IPS-20b (cell line): ENCODE data around the gene CLDN9.
"Not testable (repeated sequence)": the region's sequence is repeated elsewhere in the genome, so short reads cannot be mapped to it uniquely, and the experiment has no call there.

Source experiments
- H3K27ac ChIP-seq: one replicate; pipeline ENCODE4 v1.5.1; 2013; ENCODE audit warnings: low read length
- H3K27me3 ChIP-seq: 2 replicates; pipeline ENCODE4 v1.6.1; 2013; ENCODE audit warnings: mild to moderate bottlenecking, low read length, inconsistent platforms; ENCODE audit not compliant: insufficient read depth
- H3K36me3 ChIP-seq: 2 replicates; pipeline ENCODE4 v1.6.1; 2013; ENCODE audit warnings: low read depth, mild to moderate bottlenecking, inconsistent platforms, low read length, moderate library complexity; ENCODE audit not compliant: insufficient read depth
- H3K4me1 ChIP-seq: 2 replicates; pipeline ENCODE4 v1.6.1; 2013; ENCODE audit warnings: mild to moderate bottlenecking, control low read depth, inconsistent platforms, low read length, moderate library complexity; ENCODE audit not compliant: insufficient read depth
- H3K4me3 ChIP-seq: 2 replicates; pipeline ENCODE4 v1.5.1; 2013; ENCODE audit warnings: mild to moderate bottlenecking, low read length, inconsistent platforms
- H3K9ac ChIP-seq: 2 replicates; pipeline ENCODE4 v1.6.1; 2013; ENCODE audit warnings: low read depth, mild to moderate bottlenecking, inconsistent platforms, low read length, moderate library complexity
- H3K9me3 ChIP-seq: 2 replicates; pipeline ENCODE4 v1.6.1; 2013; ENCODE audit warnings: mild to moderate bottlenecking, low read depth, low read length, inconsistent platforms; ENCODE audit not compliant: insufficient read depth

Gene CLDN9

DNA sequence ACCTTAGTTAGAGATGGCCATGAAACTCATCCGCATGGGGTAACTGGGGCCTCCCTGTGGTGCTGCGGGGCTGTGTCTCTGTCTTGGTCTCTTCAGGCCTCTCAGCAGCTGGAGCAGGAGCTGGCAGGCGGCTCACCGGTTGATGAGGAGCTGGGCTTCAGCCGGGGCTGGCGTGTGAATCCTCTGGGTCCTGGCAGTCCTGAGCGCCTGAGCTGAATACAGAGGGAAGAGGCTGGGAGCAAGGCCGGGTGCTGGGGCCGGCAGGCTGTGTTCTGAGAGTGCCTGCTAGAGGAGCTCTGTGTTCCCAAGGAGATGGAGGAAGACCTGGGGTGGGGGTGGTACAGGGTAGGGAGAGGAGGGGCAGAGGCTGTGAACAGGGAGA is 43.0 kb downstream of the CLDN9 start:
- H3K4me3 ChIP-seq, H3K9ac ChIP-seq, H3K36me3 ChIP-seq, H3K4me1 ChIP-seq, H3K27ac ChIP-seq, H3K9me3 ChIP-seq: not testable (repeated sequence)
- peaks cover 36% of the 10 kb centered on the region for H3K27me3 ChIP-seq

DNA sequence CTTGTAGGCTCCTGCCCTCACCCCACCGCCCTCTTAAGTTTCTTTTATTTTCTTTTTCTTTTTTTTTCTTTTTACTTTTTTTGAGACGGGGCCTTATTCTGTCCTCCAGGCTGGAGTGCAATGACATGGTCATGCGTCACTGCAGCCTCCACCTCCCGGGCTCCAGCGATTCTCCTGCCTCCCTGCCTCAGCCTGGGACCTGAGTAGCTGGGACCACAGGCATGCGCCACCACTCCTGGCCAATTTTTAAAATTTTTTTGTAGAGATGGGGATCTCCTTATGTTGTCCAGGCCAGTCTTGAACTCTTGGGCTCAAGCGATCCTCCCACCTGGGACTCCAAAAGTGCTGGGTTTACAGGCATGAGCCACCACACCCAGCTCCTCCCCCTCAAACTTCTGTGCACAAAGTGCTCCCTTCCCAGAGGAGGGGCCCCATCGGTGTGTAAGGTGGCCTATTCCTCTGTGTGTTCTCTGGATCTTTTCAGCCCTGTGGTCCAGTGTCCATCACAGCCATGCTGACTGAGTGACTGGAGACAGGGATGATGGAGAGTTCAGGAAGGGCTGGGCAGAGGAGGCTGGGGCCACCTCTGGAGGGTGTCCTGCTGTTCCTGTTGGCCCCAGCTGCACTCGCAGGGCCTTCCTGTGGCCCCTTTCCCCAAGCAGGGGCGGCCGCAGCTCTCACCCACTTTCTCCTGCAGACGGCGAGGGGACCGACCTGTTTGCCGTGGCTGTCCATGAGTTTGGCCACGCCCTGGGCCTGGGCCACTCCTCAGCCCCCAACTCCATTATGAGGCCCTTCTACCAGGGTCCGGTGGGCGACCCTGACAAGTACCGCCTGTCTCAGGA is 43.8 kb downstream of the CLDN9 start:
- Histone ChIP-seq H3K36me3 (no peaks in the 10 kb centered on the region), H3K27ac (no peak overlapping the region), H3K27me3 (peaks cover 28% of the 10 kb centered on the region), H3K9ac (no peak overlapping the region), H3K9me3 (no peaks in the 10 kb centered on the region), H3K4me3 (no peak overlapping the region), H3K4me1 (no peaks in the 10 kb centered on the region)

DNA sequence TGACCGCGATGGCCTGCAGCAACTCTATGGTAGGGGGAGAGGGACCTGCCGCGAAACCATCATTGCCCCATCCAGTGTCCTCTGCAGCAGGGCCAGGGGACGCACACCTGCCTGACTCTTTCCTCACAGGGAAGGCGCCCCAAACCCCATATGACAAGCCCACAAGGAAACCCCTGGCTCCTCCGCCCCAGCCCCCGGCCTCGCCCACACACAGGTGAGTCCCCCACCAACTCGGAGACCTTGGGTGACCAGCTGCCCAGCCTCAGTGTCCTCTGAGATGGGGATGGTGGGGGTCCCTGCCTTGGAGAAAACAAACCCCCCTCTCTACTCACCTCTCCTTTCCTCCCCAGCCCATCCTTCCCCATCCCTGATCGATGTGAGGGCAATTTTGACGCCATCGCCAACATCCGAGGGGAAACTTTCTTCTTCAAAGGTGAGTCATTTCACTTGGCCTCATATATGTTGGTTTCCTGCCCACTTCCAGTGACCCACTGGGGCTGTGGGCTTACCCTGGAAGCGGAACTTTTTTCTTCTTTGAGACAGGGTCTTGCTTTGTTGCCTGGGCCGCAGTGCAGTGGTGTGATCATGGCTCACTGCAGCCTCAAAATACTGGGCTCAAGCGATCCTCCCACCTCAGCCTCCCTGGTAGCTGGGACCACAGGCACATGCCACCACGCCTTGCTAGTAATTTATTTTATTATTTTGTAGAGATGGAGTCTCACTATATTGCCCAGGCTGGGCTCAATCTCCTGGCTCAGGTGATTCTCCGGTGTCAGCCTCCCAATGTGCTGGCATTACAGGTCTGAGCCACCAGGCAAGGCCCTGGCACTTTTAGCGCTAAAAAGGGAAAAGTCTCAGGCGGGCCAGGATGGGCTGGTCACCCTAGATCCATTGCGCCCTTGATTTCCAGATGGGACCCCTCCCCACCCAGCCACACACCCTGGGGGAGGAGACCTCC is 44.7 kb downstream of the CLDN9 start:
- Histone ChIP-seq H3K4me1 (no peaks in the 10 kb centered on the region), H3K9ac (no peak overlapping the region), H3K27ac (no peak overlapping the region), H3K4me3 (peak overlapping the region; percentile 66; the same call in 1 of the 2 replicates), H3K36me3 (no peaks in the 10 kb centered on the region), H3K9me3 (no peaks in the 10 kb centered on the region), H3K27me3 (peaks cover 27% of the 10 kb centered on the region)

DNA sequence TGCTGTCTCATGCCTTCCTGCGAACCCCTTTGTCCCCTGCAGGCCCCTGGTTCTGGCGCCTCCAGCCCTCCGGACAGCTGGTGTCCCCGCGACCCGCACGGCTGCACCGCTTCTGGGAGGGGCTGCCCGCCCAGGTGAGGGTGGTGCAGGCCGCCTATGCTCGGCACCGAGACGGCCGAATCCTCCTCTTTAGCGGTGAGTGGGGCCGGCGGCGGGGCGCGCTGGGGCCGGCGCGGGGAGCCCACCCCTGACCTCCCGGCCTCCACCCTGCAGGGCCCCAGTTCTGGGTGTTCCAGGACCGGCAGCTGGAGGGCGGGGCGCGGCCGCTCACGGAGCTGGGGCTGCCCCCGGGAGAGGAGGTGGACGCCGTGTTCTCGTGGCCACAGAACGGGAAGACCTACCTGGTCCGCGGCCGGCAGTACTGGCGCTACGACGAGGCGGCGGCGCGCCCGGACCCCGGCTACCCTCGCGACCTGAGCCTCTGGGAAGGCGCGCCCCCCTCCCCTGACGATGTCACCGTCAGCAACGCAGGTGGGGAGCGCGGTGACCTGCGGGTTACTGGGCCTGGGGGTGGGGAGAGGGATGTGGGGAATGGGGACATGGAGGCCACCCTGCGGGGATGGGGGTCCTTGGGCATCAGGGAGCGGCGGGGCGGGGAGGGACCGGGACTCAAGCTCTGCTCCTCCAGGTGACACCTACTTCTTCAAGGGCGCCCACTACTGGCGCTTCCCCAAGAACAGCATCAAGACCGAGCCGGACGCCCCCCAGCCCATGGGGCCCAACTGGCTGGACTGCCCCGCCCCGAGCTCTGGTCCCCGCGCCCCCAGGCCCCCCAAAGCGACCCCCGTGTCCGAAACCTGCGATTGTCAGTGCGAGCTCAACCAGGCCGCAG is 45.7 kb downstream of the CLDN9 start:
- Histone ChIP-seq H3K9ac (peak overlapping the region; percentile 56; the same call in 1 of the 2 replicates), H3K36me3 (no peaks in the 10 kb centered on the region), H3K4me1 (no peaks in the 10 kb centered on the region), H3K27ac (no peak overlapping the region), H3K9me3 (no peaks in the 10 kb centered on the region), H3K27me3 (peaks cover 27% of the 10 kb centered on the region), H3K4me3 (peak overlapping the region; percentile 66; the same call in 1 of the 2 replicates)

DNA sequence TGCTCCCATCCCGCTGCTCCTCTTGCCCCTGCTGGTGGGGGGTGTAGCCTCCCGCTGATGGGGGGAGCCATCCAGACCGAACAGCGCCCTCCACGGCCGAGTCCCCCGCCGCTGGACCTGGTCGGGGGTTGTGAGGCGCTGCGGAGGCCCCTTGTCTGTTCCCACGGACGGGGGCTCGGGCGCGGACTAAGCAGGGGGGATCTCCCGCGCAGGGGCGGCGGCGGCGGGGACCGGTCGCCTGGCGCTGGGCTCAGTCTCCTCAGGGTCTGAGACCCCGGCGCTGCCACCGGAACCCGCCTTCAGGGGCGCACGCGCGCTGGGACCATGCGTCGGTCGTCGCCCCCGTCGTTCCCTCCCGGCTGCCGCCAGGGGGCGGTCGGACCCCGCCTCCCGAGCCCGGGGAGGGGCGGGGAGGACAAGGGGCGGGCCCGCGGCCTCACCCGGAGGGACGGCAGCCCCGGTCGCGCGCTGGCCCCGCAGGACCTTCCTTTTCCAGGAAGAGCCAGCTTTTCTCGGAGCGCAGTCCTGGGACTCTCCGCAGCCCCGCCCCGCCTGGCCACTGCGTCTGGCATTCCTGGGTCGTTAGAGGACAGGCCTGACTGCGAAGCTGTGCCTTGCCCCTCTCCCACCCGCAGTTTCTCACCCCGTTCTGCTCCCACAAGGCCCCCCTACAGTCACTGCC is 46.5 kb downstream of the CLDN9 start:
- no peaks in the 10 kb centered on the region for H3K36me3 ChIP-seq
- H3K9me3 ChIP-seq, result no peaks in the 10 kb centered on the region
- peaks cover 27% of the 10 kb centered on the region for H3K27me3 ChIP-seq
- peak overlapping the region; percentile 56; the same call in 1 of the 2 replicates for H3K9ac ChIP-seq
- peak overlapping the region; percentile 66; the same call in 1 of the 2 replicates for H3K4me3 ChIP-seq
- peak overlapping the region; percentile 49 for H3K27ac ChIP-seq
- 0 out of 2 replicates have a peak, but pooled peaks cover 4% of the 10 kb centered on the region for H3K4me1 ChIP-seq

DNA sequence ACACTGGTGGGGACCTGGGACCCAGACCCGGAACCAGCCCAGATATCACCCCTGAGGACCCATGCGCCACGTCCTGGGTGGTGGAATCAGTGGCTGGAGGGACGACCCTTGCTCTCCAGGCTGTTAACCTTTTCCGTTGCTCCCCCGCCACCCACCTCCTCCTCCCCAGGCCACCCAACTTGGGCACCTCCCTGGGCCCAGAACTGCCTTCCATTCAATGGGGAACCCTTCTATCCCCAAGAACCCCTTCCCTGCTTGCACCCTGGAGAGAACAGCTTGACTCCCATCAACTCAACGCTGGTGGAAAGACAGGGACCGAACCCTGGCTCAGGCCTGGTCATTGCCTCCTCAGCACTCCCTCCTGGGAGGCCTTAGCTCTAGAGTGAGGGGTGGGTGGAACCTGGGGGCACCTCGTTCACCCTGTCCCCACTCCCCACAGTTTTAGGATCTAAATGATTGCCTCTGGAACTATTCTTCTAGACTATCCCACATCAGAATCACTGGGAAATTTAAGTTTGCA is 47.1 kb downstream of the CLDN9 start:
- peaks cover 27% of the 10 kb centered on the region for H3K27me3 ChIP-seq
- H3K4me1 ChIP-seq, result 0 out of 2 replicates have a peak, but pooled peaks cover 4% of the 10 kb centered on the region
- H3K9ac ChIP-seq, result peak overlapping the region; percentile 51; the same call in 1 of the 2 replicates
- no peaks in the 10 kb centered on the region for H3K9me3 ChIP-seq
- H3K36me3 ChIP-seq, result no peaks in the 10 kb centered on the region
- H3K4me3 ChIP-seq, result peak overlapping the region; percentile 61; the same call in 1 of the 2 replicates
- peak overlapping the region; percentile 49 for H3K27ac ChIP-seq

DNA sequence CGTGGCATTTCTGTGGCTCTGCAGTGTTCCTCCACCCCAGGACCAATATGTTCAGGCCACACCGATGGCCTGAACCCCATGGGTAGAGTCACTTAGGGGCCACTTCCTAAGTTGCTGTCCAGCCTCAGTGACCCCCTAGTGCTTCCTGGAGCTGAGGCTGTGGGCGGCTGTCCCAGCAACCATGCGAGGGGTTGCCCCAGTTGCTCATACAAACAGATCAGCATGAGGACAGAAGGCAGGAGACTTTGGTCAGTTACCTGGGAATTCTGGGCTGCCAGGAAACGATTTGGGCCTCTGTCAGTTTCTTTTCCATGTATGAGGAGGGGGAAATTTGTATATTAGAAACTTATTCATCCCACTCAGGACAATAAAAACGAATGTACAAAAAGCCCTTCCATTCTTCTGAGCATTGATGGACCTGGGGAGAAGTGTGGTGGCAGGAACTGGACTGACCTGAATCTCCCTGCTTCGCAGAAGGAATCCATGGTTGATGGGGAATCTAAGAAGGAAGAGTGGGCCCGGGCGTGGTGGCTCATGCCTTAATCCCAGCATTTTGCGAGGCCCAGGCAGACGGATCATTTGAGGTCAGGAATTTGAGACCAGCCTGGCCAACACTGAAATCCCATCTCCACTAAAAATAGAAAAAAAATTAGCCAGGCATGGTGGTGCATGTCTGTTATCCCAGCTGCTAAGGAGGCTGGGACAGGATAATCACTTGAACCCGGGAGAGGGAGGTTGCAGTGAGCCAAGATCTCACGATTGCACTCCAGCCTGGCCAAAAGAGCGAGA is 47.8 kb downstream of the CLDN9 start:
- H3K9me3 ChIP-seq, result no peaks in the 10 kb centered on the region
- H3K27me3 ChIP-seq, result peaks cover 23% of the 10 kb centered on the region
- H3K4me1 ChIP-seq, result 0 out of 2 replicates have a peak, but pooled peaks cover 4% of the 10 kb centered on the region
- H3K27ac ChIP-seq, result no peak overlapping the region
- no peak overlapping the region for H3K4me3 ChIP-seq
- H3K36me3 ChIP-seq, result no peaks in the 10 kb centered on the region
- H3K9ac ChIP-seq, result no peak overlapping the region; the same call in 1 of the 2 replicates

DNA sequence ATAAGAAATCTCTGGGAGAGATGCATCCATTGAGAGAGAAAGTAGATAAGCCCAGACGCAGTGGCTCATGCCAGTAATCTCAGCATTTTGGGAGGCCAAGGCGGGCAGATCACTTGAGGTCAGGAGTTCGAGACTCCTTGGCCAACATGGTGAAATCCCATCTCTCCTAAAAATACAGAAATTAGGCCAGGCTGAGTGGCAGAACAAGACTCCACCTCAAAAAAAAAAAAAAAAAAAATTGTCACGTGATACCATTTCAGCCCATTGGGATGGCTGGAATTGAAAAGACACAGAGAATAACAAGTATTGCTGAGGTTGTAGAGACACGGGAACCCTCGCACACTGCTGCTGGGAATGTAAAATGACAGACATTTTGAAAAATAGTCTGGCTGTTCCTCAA is 49.8 kb downstream of the CLDN9 start:
- H3K4me3 ChIP-seq, result no peak overlapping the region
- H3K9ac ChIP-seq, result no peak overlapping the region
- H3K27ac ChIP-seq, result no peak overlapping the region
- H3K9me3 ChIP-seq, result no peaks in the 10 kb centered on the region
- no peaks in the 10 kb centered on the region for H3K36me3 ChIP-seq
- H3K27me3 ChIP-seq, result peaks cover 19% of the 10 kb centered on the region
- 0 out of 2 replicates have a peak, but pooled peaks cover 4% of the 10 kb centered on the region for H3K4me1 ChIP-seq

DNA sequence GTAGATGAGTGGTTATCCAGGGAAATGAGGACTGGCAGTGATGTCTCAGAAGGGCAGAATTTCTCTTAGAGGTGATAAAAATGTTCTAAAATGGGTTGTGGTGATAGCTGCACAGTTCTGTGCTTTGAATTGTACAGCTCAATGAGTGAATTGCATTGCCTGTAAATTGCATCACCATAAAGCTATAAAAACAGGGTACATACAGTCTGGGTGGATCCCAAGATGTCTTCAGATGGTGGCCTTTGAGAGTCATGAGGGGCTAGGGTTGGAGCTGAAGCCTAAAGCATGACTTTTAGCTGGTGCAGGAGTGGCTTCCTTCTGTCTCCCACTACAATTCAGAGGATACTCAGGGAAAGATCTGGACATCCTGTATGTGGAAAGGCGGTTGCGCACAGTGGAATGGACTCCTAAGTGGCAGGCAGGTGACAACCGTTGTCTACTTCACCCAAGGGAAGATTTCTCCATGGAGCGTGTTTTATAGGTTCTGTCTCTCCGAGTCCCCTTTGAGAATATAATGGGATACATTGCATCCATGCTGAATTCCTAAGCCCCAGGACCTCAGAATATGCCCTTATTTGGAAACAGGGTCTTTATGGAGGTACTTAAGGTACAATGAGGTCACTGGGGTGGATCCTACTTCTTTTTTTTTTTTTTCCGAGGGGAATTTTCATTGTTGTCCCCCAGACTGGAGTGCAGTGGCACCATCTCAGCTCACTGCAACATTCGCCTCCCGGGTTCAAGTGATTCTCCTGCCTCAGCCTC is 51.1 kb downstream of the CLDN9 start:
- Histone ChIP-seq H3K9ac (no peak overlapping the region), H3K27ac (no peak overlapping the region), H3K9me3 (no peaks in the 10 kb centered on the region), H3K4me3 (no peak overlapping the region), H3K36me3 (no peaks in the 10 kb centered on the region), H3K4me1 (0 out of 2 replicates have a peak, but pooled peaks cover 4% of the 10 kb centered on the region), H3K27me3 (peaks cover 13% of the 10 kb centered on the region)
